Esophagus squamous epithelium (tissue), 4 donors: ENCODE data around the gene HNRNPA3.

Experiments
- POLR2A ChIP-seq, 4 donors: fragments of 450-650 bp; IDR thresholded peaks; one replicate each; pipeline ENCODE4 v1.6.1; 2017; ENCODE audit warnings: antibody characterized with exemption in 4 of 4, mild to moderate bottlenecking in 4 of 4, moderate library complexity in 3 of 4
- TF ChIP-seq, protein P1 (sequence below), 6 experiments: fragments of 450-650 bp in 4 of 6; fragments of 200-600 bp in 2 of 6; sonication (generic) in 2 of 6; IDR thresholded peaks; one replicate each; pipeline ENCODE4 v1.5.1; 2016 to 2019; ENCODE audit warnings: antibody characterized with exemption in 6 of 6, mild to moderate bottlenecking in 4 of 6, moderate library complexity in 4 of 6

DNA sequence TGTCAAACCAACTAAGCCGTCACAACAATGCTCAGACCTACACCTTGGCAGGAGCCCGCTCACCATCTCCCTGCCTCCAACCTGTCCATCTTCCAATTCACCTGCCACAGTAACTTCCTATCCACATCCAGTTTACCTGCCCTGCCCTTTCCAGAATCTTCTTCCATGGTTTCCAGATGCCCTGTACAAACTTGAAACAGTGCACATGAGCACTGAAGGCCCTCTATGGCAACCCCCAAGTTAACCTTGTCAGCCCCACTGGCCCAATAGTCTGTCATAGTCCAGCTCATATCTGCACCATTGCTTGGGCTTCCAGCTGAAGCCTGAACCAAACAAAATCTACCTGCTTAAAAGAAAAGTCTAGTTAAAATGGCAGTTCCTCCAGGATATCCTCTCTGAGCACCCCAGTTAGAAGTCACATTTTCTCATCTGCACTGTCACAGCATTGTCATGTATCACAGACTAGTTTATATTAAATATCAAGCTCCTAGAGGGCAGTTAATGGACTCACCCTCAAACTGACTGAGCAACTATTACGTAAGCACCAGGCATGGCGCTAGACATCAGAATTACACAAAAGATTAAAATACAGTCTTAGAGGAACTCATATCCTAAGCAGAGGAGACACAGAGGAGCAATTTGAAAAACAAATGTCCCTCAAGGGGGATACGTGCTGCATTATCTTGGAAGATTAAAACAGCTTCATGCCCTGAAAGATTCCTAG is 40.4 kb downstream of the HNRNPA3 start:
- TF ChIP-seq, protein P1, sequence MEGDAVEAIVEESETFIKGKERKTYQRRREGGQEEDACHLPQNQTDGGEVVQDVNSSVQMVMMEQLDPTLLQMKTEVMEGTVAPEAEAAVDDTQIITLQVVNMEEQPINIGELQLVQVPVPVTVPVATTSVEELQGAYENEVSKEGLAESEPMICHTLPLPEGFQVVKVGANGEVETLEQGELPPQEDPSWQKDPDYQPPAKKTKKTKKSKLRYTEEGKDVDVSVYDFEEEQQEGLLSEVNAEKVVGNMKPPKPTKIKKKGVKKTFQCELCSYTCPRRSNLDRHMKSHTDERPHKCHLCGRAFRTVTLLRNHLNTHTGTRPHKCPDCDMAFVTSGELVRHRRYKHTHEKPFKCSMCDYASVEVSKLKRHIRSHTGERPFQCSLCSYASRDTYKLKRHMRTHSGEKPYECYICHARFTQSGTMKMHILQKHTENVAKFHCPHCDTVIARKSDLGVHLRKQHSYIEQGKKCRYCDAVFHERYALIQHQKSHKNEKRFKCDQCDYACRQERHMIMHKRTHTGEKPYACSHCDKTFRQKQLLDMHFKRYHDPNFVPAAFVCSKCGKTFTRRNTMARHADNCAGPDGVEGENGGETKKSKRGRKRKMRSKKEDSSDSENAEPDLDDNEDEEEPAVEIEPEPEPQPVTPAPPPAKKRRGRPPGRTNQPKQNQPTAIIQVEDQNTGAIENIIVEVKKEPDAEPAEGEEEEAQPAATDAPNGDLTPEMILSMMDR (IDR thresholded peaks at IDR 0.05) = no peak
- TF ChIP-seq POLR2A (IDR thresholded peaks at IDR 0.05) = no peak
